GM21529 (cell line): ENCODE measurements around the gene PISD.
"Not testable (repeated sequence)": the region's sequence is repeated elsewhere in the genome, so short reads cannot be mapped to it uniquely, and the experiment has no call there.

Source experiments
- ATAC-seq: cut with Tn5 transposase; IDR thresholded peaks from one replicate; pipeline ENCODE4 v1.9.1; 2021; ENCODE audit not compliant: unreplicated experiment

The PISD gene

DNA sequence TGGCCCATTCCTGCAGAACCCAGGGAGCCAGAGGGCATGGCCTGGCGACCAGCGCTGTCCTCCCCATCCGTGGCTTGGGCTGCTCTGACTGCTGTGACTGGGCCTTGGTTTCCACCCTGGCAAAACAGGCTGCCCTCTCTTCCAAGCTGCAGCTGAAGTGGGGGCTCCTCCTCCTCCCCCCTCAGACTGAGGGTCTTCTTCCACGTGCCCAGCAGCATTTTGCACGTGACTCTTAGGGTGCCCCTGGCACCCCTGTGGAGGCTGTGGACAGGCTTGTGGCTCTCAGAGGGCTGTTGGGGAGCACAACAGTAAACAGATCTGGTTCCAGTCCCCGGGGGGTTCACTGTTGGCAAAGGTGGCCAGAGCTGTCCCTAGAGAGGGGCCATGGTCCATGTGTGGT lies 51.4 kb downstream of the PISD start:
- ATAC-seq, result no peak

DNA sequence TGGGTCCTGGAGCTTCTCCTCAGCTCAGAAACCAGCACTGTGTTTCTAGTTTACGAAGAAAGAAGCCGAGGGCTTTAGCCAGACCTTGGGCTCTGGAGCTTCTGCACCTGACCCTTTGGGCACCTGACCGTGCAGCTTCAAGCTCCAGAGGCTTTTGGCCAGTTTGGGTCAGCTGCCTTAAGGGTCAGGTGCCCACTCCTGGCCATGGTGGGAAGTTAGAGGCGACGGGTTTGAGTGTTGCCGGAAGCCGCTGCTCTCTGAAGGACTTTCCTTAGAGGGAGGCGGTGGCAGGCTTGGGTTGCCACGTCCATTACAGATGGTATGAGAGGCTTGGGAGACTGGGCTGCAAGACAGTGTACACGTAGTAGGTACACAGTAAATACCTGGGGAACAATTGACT lies 52.3 kb downstream of the PISD start:
- no peak for ATAC-seq

DNA sequence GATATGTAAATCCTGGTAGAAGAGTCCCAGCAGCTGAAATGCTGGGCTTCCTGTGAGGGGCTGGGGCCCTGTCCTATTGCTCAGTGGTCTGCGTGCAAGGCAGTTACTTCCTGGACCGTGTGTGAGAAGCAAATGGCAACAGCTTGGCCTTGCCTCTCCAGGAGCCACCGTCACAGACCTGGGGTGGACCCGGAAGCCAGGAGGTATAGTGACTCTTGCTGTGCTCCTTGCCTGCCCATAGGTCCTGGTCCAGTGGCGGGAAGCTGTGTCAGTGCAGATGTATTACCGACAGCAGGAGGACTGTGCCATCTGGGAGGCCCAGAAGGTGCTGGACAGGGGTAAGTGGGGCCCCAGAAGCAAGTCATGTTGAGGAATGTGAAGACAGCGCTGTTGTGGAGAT lies 54.3 kb downstream of the PISD start:
- no peak for ATAC-seq

DNA sequence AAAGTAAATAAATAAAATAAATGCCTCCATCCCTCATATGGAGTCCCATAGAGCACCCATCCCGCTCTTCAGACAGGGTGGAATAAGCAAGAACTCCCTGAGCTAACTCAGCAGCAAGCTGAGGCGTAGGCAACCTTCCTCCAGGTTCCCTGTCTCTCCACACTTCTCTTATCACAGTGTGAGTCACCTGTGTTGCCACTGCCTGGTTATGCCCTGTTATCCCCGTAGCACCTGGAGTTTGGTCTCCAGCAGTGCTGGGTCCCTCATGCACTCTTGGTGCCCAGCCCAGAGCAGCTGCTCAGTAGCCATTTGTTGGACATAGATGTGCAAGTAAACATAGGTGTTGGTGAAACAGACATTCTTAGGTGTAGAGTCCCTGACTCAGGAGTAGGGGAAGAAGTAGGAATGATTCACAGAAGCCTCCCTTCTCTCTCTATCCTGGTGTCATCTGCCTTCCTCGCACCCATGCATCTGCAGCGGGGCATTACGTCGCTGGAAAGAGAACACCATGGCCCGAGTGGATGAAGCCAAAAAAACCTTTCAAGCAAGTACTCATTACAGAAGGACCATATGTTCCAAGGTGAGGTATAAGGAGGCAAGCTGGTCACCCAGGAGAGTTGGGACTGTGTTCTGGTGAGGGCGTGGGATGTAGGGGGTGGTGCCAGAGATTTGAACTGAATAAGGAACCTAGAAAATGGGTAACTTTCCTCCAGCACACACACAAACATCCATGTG lies 56.0 kb downstream of the PISD start:
- no peak for ATAC-seq

DNA sequence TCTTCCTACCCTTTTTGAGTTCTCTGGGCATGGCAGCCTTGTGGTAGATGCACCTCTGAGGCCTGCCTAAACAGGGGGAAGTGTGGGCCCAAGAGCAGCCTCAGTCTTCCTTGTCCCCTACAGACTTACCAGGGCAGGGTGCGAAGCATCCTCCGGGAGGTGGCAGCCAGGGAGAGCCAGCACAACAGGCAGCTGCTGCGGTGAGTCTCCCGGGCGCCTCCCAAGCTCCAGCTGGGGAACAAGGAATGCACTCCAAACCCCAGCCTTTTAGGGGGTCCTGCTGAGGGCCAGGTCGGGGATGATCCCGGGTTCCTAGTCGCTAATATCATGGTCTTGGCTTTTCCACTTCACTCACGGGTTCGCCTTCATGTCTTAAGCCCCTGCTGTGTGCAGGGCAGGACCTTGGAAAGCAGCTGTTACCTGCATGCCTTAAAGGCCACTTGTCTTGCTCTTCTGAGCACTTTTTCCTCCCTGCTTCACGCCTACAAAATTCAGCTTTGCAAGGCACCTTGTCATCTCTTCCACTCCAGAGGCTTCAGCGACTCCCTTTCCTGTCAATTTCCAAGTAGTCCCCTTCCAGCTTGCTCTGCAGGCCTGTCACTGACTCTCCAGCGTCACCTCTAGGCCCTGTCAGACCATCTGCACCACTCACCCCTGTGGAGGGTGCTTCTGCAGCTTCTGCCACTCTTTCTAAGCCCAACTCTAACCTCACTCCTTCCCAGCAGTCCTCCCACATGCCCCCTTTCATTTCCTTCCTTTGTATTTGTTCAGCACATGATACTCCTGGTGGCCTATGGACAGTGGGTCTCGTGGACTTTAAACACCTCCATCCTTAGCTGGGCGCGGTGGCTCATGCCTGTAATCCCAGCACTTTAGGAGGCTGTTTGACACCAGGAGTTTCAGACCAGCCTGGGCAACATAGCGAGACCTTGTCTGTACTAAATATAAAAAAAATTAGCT lies 57.0 kb downstream of the PISD start:
- no peak for ATAC-seq

DNA sequence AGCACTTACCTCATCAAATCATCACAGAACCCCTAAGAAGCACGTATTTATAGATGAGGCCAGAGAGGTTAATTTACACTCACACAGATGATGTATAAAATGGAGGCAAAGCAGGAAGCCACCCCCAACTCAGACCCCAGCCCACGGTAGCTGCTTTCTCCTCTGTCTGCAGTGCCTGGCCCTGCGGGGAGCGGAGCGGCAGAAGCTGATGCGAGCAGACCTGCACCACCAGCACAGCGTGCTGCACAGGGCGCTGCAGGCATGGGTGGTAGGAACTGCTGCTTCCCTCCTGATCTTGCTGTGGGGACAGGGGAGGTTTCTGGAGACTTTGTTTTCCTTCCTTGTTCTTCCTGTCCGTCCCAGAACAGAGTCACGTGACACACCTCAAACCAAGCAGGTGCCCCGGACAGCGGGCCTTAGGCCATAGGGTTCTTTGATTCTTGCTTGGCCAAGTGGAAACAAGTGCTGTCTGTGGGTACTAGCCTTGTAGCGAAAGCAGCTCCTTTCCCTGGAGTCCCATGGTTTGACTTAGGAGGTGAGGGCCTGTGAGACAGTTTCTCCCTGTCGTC lies 57.8 kb downstream of the PISD start:
- ATAC-seq, result no peak

DNA sequence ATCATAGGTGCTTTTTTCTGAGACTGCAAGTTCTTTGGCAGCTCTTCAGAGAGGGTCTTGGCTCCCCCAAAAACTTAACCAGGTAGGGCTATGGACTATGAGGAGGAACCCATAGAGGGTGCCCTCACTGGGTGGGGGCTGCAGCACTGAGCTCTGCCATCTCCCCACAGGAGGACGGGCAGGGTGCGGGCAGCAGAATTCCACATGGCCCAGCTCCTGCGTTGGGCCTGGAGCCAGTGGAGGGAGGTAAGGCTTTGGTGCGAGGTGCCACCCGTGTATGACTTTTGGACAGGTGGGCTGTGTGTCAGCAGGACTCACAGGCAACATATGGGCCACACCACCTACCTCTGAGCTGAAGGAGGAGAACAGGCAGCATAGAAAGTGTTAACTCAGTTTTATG lies 58.4 kb downstream of the PISD start:
- ATAC-seq, result no peak

DNA sequence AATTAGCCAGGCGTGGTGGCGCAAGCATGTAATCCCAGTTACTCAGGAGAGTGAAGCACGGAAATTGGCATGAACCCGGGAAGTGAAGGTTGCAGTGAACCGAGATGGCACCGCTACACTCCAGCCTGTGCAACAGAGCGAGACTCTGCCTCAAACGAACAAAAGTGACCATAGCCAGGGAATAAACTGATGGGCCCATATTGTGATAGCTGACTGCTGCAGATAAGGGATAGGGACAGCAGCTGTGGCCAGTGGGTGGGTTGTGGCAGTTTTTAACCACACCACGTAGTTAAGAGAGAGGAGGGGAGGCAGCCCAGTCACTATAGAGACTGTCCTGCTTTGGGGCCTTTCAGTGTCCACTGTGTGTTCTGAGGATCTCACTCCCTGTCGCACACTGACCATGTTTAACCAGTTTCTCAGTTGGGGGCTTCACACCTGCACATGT lies 58.9 kb downstream of the PISD start:
- ATAC-seq, result no peak

DNA sequence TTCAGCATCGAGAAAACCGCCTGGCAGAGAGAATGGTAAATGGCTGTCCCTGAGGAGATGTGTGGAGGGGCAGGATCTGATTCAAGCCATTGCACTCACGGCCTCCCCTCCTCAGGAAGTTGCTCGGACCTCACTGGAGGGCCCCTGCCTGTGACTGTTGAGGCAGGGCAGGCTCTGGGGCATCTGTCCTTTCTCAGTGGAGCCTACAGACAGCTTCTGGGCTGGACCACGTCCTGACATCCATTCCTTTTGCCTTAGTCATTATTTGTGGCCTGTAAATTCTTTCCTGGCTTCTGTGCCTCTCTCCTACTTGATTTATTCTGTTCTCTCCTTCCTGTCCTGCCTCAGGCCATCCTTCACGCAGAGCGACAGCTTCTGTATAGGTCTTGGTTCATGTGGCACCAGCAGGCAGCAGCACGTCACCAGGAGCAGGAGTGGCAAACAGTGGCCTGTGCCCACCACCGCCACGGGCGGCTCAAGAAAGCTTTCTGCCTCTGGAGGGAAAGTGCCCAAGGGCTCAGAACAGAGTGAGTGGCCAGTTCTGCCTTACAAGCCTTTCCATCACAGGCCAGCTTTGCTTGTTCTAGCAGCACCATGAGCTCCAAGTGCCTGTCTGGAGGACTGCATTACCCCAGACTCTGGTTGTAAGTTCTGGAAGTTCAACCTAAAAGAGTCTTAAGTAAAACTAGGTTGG lies 59.6 kb downstream of the PISD start:
- ATAC-seq, result no peak

DNA sequence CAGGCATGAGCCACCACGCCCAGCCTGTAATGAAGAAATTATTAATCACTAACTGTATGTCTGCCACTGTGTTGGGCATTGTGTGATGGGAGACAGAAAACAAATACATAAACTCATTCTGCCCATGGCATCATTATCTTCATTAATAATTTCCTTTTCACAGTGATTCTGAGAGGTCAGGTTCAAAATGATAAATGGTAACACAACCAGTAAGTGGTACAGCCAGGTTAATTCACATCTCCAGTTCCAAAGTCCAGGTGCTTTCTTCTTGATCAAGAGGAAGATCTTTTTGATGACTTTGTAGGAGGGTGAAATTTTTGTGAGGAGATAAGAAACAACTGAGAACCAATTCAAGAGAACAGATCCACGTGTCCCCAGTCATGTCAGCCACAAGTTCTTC lies 66.7 kb downstream of the PISD start:
- ATAC-seq, result no peak

DNA sequence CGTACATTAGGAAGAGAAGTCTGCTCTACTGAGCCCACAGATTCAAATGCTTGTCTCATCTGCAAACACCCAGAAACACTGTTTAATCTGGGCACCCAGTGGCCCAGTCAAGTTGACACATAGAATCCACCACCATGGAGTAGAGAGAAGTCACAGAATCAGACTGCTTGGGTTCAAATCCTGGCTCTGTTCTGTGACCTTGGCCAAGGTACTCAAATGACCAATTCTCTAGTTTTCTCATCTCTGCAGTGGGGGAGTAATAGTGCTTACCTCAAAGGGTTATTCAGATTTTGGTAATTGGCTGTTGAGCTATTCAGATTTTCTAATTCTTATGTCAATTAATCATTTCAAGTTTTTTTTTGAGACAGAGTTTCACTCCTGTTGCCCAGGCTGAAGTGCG lies 71.9 kb downstream of the PISD start:
- not testable (repeated sequence) for ATAC-seq

DNA sequence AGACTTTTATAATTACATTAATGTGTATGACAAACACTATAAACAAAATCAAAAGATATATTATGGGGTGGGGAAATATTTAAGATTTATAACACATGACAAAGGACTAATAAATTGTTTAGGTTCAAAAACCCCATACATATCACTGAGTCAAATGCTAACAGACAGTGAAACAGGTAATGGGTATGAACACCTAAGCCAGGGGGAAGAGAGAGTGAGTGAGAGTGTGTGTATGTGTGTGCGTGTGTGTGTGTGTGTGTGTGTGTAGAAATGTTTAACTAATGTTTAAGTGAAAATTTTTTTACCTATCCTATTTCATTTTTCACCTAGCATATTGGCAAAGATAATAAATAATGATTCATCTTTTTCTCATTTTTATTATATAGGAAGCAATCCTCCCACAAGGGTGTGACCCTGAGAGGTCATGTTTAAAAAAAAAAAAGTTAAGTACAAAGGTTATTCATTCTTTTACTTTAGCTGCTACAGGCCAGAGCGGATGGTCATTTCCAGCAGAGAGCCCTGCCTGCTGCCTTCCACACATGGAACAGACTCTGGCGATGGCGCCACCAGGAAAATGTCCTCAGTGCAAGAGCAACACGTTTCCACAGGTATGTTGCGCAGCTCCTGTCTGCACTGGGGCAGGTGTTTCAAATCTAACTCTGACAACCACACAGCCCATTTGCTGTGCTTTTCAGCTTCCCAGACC lies 72.9 kb downstream of the PISD start:
- no peak for ATAC-seq

DNA sequence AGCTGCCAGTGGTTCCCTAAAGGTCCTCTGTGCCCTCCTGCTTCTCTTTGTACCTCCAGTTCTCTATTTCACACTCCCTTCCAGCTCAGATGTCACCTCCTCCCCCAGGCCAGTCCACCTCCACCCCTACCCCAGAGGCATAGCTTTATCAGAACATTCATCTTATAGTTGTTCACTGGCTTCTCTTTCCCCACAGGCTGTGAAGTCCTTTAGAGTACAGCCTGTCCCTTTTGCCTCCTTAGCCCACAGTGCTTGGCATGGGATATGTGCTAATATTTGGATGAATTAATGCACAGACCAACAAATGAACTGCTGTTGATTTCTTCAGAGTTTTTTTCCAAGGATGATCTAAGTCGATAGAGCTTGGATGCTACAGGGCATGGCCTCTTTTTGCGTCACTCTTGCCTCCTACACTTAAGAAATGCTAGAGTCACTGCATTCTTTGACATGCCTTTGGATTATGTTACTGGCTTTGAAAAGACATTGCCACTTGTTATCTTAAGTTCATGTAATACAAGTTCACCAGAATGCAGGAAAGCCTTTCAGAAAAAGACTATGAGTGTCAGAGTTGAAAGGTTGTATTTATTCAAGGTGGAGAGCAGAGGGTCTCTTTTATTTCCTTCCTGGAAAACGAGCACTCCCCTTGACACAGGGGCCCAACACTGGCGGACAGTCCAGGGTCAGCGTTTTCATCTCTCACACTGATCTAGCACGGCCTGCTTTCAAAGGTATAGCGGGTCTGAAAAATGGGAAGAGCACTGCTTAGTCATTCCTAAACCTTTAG lies 75.7 kb downstream of the PISD start:
- ATAC-seq, result no peak

DNA sequence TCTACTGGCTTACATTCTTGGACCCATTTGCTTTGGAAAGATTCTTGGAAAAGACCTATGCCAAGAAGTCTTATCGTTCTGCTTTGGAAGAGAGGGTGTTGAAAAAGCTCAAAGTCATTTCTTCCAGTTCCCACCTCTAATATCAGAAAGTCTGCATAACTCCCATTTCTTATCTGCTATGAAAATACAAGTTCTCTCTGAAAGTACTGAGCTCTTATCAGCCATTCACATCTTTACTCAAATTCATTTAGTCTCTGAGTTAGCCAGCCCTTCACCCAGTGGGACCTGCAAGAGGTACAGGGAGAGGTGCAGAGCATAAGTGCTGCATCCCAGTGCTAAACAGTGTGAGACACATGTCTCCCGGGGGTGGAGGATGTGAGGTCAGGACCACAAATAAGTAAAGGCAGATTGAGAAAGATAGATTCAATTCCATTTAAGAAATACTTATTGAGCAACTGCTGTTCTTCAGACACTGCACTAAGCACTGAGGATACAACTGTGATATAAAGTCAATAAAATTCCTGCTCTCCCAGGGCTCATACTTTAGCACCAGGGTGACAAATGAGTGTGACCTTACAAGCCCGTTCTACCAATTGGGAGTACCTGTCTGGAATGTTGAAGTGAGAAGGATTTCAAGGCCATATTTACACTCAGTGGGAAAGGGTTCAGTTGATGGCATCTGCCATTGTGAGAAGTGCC lies 76.7 kb downstream of the PISD start:
- no peak for ATAC-seq

DNA sequence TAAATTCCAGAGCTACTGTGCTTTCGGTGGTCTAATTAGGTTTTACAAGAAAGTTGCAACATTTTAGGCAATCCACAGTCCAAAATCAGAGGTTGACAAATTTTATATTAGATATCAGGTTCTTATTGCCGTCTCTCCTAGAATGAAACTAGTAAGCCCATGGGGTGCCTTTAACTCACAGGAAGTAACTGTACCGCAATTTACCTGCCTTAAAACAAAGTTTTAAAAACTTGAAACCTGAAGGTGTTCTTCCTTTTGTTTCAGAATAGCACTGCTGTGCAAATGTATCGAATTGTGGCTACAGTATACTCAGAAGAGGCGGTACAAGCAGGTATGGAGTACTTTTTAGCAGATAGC lies 77.2 kb downstream of the PISD start:
- no peak for ATAC-seq

DNA sequence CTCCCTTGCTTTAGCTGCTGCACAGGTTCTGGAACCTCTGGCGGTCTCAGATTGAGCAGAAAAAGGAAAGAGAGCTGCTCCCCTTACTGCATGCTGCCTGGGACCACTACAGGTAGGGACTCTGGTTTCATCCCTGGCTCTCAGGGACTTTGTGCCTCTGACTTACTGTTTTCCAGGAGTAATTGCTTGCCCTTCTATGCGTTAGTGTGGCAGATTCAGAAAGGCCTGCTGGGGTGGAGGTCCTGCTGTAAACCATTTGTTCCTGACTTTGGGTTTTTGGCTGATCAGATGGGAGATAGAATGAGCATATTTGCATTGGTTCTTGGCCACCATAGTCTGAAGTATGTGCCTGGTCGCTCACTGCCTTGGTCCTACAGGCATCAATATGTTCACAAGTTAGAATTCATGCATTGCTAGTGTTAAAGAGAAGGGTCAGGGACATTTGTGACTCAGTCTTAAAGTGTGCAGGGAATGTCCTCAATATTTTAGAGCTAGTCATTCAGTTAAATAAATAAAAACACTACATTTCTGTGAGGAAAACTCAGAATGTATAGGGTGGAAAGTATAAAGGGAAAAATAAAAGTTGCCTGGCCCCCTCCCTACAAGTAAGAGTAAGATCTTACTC lies 78.0 kb downstream of the PISD start:
- ATAC-seq, result no peak

DNA sequence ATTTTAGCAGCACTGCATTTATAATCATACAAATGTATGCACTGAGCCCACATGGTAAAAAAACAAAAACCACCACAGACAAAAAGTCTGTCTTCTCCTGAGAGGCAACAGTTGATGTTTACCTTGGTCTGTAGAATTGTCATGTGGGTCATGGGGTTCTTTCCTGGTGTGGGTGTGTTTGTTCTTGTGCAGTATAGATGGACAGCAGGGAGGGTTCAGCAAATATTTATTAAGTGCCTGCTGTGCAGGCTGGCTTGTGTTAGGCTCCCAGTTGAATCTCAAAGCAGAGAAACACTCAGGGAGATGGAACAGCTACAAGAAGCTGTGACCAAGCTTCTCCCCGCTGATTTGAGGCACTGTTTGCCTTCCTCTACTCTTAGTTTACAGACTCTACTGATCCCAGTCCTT lies 82.2 kb downstream of the PISD start:
- no peak for ATAC-seq

DNA sequence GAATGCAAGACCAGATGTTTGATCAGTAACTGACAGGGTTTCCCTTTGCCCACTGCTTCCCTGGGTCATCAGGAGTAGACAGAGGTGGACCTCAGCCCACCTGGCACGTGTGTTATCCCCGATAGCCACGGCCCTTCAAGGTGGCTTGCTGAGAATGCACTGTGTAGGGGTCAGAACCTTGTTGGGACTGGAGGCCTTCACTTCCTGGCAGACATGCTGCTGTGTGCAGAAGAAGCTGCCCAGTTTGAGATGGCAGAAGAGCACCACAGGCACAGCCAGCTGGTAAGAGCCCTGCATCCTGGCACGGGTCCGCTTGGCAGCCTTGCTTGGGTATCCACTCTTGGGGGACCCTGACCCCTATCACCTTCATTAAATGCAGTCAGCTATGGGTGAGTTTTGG lies 83.8 kb downstream of the PISD start:
- no peak for ATAC-seq

DNA sequence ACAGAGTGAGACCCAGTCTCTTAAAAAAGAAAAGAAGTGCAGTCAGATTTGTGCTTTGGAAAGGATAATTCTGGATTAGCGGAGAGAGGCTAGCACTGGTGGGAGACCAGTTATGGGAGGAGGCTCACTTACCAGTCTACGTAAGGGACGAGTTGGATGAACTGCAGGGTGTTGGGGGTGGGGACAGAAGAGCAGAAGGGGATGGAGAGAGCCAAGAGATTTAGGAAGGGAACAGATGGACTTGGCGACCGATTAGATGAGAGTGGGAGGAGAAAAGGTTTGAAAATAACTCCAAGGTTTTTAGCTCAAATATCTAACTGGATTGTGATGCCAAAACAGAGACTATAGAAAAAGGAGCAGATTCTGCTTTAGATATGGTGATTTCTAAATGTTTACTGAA lies 84.3 kb downstream of the PISD start:
- ATAC-seq, result no peak
